Measurements from ENCODE around the gene TERT.

GRCh38 chr5:1316588-1317340 lies 21.9 kb upstream of the TERT start:
- TF ChIP-seq EZH2 (IDR thresholded peaks at IDR 0.05; ENCODE audit: borderline replicate concordance, low read depth, low read length, severe bottlenecking) (no peak), CTCF (IDR thresholded peaks at IDR 0.05; ENCODE audit: borderline replicate concordance, extremely low read depth, low read length, poor library complexity, severe bottlenecking) (no peak)
